GM12878 (cell line): Measurements from ENCODE around the gene GFRA4. TPM values are rescaled to one million over a fixed set of nuclear protein-coding genes. Genes with fewer than 3 reads are reported as not detected.

Experiments used
- ATAC-seq: fragments of 200-7000 bp; cut with Tn5 transposase; 3 replicates; pipeline ENCODE4 v1.9.1; 2020; ENCODE audit warnings: mild to moderate bottlenecking, moderate library complexity
- BruUV-seq: library from RNA; stranded (reverse); fragments of 400-500 nt; replicated peaks from 2 replicates; lab custom pipeline; 2021; lab: Mats Ljungman, UMichigan
- CTCF ChIA-PET: fragments of 300-600 bp; sonication (Branson Sonifier 250); formaldehyde crosslinking; extraction: SDS; loops from one replicate; lab custom pipeline; 2021; ENCODE audit warnings: inconsistent platforms; lab: Yijun Ruan, JAX
- POLR2A ChIA-PET: fragments of 350-600 bp; formaldehyde crosslinking; extraction: SDS; loops from one replicate; lab custom pipeline; 2021; ENCODE audit warnings: inconsistent platforms; lab: Charles Lee
- RAD21 ChIA-PET: fragments of 300-600 bp; sonication (Branson Sonifier 250); formaldehyde crosslinking; loops from one replicate; lab custom pipeline; 2023; ENCODE audit warnings: antibody characterized with exemption; ENCODE audit not compliant: unreplicated experiment; lab: Charles Lee
- SMC1A ChIA-PET: fragments of 300-600 bp; sonication (Branson Sonifier 250); formaldehyde crosslinking; loops from one replicate; lab custom pipeline; 2023; ENCODE audit not compliant: unreplicated experiment, uncharacterized antibody; lab: Charles Lee
- DNase-seq: peaks from one replicate; pipeline ENCODE4 v3.0.0-alpha.2; 2011; ENCODE audit warnings: low read depth, low spot score
- FAIRE-seq: peaks from 3 replicates; lab custom pipeline; 2011; peaks lifted over from hg19 to GRCh38; lab: Jason Lieb, UNC
- H2AFZ ChIP-seq: 2 replicates; pipeline ENCODE4 v1.6.0; 2011; ENCODE audit warnings: low read depth, low read length, control low read depth; ENCODE audit not compliant: control insufficient read depth
- H3K27ac ChIP-seq: 2 replicates; pipeline ENCODE4 v1.5.1; 2011; ENCODE audit warnings: control low read depth; ENCODE audit not compliant: control insufficient read depth, insufficient read depth
- H3K27me3 ChIP-seq, 2 experiments: replicated peaks in 1 of 2; 2 replicates each; pipeline versions ENCODE4 v1.6.0 to v1.6.1; 2011; ENCODE audit warnings: low read length in 1 of 2; ENCODE audit not compliant: control insufficient read depth in 2 of 2, insufficient read depth in 2 of 2
- H3K36me3 ChIP-seq, 2 experiments: 2 replicates each; pipeline ENCODE4 v1.5.1; 2011; ENCODE audit warnings: low read length in 1 of 2; ENCODE audit not compliant: control insufficient read depth in 2 of 2, insufficient read depth in 2 of 2
- H3K4me1 ChIP-seq: 2 replicates; pipeline ENCODE4 v1.6.1; 2011; ENCODE audit warnings: mild to moderate bottlenecking, low read length, moderate library complexity, mixed read lengths; ENCODE audit not compliant: control insufficient read depth, insufficient read depth
- H3K4me2 ChIP-seq: 2 replicates; pipeline ENCODE4 v1.6.0; 2011; ENCODE audit warnings: control low read depth; ENCODE audit not compliant: control insufficient read depth, insufficient read depth
- H3K4me3 ChIP-seq: fragments of 200-600 bp; sonication (generic); 2 replicates; pipeline ENCODE4 v1.5.1; 2016
- H3K79me2 ChIP-seq: 2 replicates; pipeline ENCODE4 v1.6.0; 2011; ENCODE audit warnings: low read length; ENCODE audit not compliant: control insufficient read depth, insufficient read depth
- H3K9ac ChIP-seq: 2 replicates; pipeline ENCODE4 v1.8.0; 2011; ENCODE audit warnings: low read length, control low read depth, mixed read lengths; ENCODE audit not compliant: control insufficient read depth, insufficient read depth
- H3K9me3 ChIP-seq: replicated peaks from 3 replicates; pipeline ENCODE4 v1.5.1; 2011; ENCODE audit warnings: mild to moderate bottlenecking, low read length; ENCODE audit not compliant: control insufficient read depth, insufficient read depth
- H4K20me1 ChIP-seq: 2 replicates; pipeline ENCODE4 v1.6.0; 2011; ENCODE audit not compliant: control insufficient read depth, insufficient read depth
- RB1 ChIP-seq: fragments of 450-650 bp; formaldehyde crosslinking; IDR thresholded peaks from 2 replicates; pipeline ENCODE4 v1.6.1; 2017; ENCODE audit warnings: mild to moderate bottlenecking, borderline replicate concordance
- TARDBP ChIP-seq: IDR thresholded peaks from 2 replicates; pipeline ENCODE4 v1.6.1; 2016; ENCODE audit warnings: borderline replicate concordance
- ZNF217 ChIP-seq: fragments of 450-650 bp; IDR thresholded peaks from 2 replicates; pipeline ENCODE4 v1.6.1; 2017; ENCODE audit warnings: antibody characterized with exemption, mild to moderate bottlenecking
- ZNF274 ChIP-seq: IDR thresholded peaks from one replicate; pipeline ENCODE4 v1.8.0; 2011; ENCODE audit not compliant: insufficient read length, insufficient read depth
- ZNF384 ChIP-seq: IDR thresholded peaks from 2 replicates; pipeline ENCODE4 v1.6.1; 2012; ENCODE audit warnings: low read depth, mild to moderate bottlenecking, low read length, improper control_type of control experiment, borderline replicate concordance
- WGBS: methylation state at CpG from one replicate; pipeline ENCODE4 v1.1.6; 2016; ENCODE audit warnings: low lambda C conversion rate; ENCODE audit not compliant: insufficient replicate concordance, insufficient coverage; ENCODE audit errors: missing lambda C conversion rate; 5-methylcytosine and 5-hydroxymethylcytosine counted together
- in situ Hi-C: fragments of 300-500 bp; cut with MboI; formaldehyde crosslinking; loops from 9 replicates; pipeline ENCODE4 v1.14.3; 2018; ENCODE audit warnings: mixed read lengths
- intact Hi-C: fragments of 100-400 bp; cut with micrococcal nuclease; formaldehyde crosslinking; loops from one replicate; pipeline ENCODE4 v1.14.2; 2022; ENCODE audit not compliant: unreplicated experiment
- polyA plus RNA-seq, 11 experiments: library from polyadenylated mRNA; depleted of rRNA in 4 of 11; unstranded in 6 of 11; stranded (reverse) in 5 of 11; fragments of >200 nt; fragmentation: Nextera tagmentation in 4 of 11; fragmentation: Illumina TruSeq in 1 of 11; extraction: Ambion mirVana in 4 of 11; extraction: Trizol in 1 of 11; gene quantifications; 1 replicate in 1 of 11; 2 replicates in 10 of 11; pipeline versions ENCODE4 v1.2.1 to v1.2.3, GENCODE V29; 2011 to 2016; ENCODE audit warnings: inconsistent platforms in 2 of 11, missing spikeins in 2 of 11, low read depth in 1 of 11
- total RNA-seq, 4 experiments: library from RNA; depleted of rRNA in 3 of 4; stranded (reverse); fragments of >200 nt in 3 of 4; fragmentation: Illumina TruSeq in 1 of 4; extraction: Trizol in 1 of 4; gene quantifications; 2 replicates each; pipeline versions ENCODE4 v1.2.1 to v1.2.3, GENCODE V29; 2013 to 2021
- TF ChIP-seq, protein P1 (sequence below): fragments of 450-650 bp; formaldehyde crosslinking; IDR thresholded peaks from 2 replicates; pipeline ENCODE4 v1.4.0; 2020; ENCODE audit warnings: mild to moderate bottlenecking, moderate library complexity
- TF ChIP-seq, protein P2 (sequence below): IDR thresholded peaks from 2 replicates; pipeline ENCODE4 v1.6.1; 2011; ENCODE audit warnings: low read depth, mild to moderate bottlenecking, low read length, moderate library complexity, borderline replicate concordance; ENCODE audit errors: extremely low read depth
- TF ChIP-seq, protein P3 (sequence below): fragments of 450-650 bp; conservative IDR thresholded peaks from 2 replicates; pipeline ENCODE4 v1.6.1; 2017; ENCODE audit warnings: mild to moderate bottlenecking, moderate library complexity
- TF ChIP-seq, protein P4 (sequence below): fragments of 450-650 bp; IDR thresholded peaks from 2 replicates; pipeline ENCODE4 v1.6.1; 2017; ENCODE audit warnings: mild to moderate bottlenecking, moderate library complexity
- TF ChIP-seq, protein P5 (sequence below): fragments of 150-350 bp; IDR thresholded peaks from 2 replicates; pipeline ENCODE4 v1.6.1; 2016; ENCODE audit warnings: low read depth, low read length

The GFRA4 gene
- total and polyA plus RNA-seq, 10 of the 15 experiments (the other 5 are each of a cell fraction or from before 2014, with no cell fraction given) = 0.04 TPM; not detected in 9

DNA sequence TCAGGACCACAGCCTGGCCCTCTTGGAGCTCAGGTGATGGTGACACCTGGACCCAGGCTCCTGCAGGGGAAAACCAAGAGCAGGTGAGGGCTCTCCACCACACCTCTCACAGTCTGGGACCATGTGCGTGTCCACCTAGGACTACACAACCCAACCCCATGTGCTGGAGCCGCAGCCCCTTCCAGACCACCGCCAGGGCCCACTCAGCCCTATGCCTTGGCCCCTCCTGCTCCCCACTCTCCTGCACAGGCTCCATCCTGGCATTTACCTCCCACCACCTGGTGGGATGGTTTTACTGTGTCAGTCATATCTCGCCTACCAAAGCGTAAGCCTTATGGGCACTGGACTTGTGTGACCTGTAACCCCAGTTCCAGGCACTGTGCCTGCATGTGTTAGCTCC lies 31.7 kb upstream of the GFRA4 start:
- no peaks in the 10 kb centered on the region for H3K4me1 ChIP-seq
- H3K79me2 ChIP-seq = no peaks in the 10 kb centered on the region
- FAIRE-seq = no peak
- in situ Hi-C loops (no loop called here), intact Hi-C loops (no loop called here)
- ChIA-PET SMC1A (no interaction called here), RAD21 (no interaction called here), POLR2A (no interaction called here), CTCF (interaction anchor here (1.5 to 2.3 kb wide), 2 partner anchors 16 to 18 kb away, joined by 6 to 8 read pairs; no protein-coding TSS in a partner anchor)
- no peaks in the 10 kb centered on the region; a peak in 2 of 4 replicates for H3K27me3 ChIP-seq
- H3K4me3 ChIP-seq = no peak overlapping the region
- no peak for ATAC-seq
- no peak for DNase-seq
- no TSS peak for BruUV-seq
- no peak overlapping the region for H3K27ac ChIP-seq
- H3K36me3 ChIP-seq = no peaks in the 10 kb centered on the region
- 44% methylated on average over 5 of the region's 5 CpGs for WGBS
- H3K9me3 ChIP-seq = peaks cover 1% of the 10 kb centered on the region; the same call in 1 of the 3 replicates
- H4K20me1 ChIP-seq = no peaks in the 10 kb centered on the region
- H3K9ac ChIP-seq = no peak overlapping the region
- no peak overlapping the region for H3K4me2 ChIP-seq
- H2AFZ ChIP-seq = no peak overlapping the region
- TF ChIP-seq ZNF384 = no peak
- TF ChIP-seq, protein P1, sequence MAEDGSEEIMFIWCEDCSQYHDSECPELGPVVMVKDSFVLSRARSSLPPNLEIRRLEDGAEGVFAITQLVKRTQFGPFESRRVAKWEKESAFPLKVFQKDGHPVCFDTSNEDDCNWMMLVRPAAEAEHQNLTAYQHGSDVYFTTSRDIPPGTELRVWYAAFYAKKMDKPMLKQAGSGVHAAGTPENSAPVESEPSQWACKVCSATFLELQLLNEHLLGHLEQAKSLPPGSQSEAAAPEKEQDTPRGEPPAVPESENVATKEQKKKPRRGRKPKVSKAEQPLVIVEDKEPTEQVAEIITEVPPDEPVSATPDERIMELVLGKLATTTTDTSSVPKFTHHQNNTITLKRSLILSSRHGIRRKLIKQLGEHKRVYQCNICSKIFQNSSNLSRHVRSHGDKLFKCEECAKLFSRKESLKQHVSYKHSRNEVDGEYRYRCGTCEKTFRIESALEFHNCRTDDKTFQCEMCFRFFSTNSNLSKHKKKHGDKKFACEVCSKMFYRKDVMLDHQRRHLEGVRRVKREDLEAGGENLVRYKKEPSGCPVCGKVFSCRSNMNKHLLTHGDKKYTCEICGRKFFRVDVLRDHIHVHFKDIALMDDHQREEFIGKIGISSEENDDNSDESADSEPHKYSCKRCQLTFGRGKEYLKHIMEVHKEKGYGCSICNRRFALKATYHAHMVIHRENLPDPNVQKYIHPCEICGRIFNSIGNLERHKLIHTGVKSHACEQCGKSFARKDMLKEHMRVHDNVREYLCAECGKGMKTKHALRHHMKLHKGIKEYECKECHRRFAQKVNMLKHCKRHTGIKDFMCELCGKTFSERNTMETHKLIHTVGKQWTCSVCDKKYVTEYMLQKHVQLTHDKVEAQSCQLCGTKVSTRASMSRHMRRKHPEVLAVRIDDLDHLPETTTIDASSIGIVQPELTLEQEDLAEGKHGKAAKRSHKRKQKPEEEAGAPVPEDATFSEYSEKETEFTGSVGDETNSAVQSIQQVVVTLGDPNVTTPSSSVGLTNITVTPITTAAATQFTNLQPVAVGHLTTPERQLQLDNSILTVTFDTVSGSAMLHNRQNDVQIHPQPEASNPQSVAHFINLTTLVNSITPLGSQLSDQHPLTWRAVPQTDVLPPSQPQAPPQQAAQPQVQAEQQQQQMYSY (CRISPR knock-in tag) = no peak
- TF ChIP-seq TARDBP = no peak
- TF ChIP-seq, protein P2, sequence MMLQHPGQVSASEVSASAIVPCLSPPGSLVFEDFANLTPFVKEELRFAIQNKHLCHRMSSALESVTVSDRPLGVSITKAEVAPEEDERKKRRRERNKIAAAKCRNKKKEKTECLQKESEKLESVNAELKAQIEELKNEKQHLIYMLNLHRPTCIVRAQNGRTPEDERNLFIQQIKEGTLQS = no peak
- TF ChIP-seq, protein P3, sequence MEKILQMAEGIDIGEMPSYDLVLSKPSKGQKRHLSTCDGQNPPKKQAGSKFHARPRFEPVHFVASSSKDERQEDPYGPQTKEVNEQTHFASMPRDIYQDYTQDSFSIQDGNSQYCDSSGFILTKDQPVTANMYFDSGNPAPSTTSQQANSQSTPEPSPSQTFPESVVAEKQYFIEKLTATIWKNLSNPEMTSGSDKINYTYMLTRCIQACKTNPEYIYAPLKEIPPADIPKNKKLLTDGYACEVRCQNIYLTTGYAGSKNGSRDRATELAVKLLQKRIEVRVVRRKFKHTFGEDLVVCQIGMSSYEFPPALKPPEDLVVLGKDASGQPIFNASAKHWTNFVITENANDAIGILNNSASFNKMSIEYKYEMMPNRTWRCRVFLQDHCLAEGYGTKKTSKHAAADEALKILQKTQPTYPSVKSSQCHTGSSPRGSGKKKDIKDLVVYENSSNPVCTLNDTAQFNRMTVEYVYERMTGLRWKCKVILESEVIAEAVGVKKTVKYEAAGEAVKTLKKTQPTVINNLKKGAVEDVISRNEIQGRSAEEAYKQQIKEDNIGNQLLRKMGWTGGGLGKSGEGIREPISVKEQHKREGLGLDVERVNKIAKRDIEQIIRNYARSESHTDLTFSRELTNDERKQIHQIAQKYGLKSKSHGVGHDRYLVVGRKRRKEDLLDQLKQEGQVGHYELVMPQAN = no peak
- TF ChIP-seq, protein P4, sequence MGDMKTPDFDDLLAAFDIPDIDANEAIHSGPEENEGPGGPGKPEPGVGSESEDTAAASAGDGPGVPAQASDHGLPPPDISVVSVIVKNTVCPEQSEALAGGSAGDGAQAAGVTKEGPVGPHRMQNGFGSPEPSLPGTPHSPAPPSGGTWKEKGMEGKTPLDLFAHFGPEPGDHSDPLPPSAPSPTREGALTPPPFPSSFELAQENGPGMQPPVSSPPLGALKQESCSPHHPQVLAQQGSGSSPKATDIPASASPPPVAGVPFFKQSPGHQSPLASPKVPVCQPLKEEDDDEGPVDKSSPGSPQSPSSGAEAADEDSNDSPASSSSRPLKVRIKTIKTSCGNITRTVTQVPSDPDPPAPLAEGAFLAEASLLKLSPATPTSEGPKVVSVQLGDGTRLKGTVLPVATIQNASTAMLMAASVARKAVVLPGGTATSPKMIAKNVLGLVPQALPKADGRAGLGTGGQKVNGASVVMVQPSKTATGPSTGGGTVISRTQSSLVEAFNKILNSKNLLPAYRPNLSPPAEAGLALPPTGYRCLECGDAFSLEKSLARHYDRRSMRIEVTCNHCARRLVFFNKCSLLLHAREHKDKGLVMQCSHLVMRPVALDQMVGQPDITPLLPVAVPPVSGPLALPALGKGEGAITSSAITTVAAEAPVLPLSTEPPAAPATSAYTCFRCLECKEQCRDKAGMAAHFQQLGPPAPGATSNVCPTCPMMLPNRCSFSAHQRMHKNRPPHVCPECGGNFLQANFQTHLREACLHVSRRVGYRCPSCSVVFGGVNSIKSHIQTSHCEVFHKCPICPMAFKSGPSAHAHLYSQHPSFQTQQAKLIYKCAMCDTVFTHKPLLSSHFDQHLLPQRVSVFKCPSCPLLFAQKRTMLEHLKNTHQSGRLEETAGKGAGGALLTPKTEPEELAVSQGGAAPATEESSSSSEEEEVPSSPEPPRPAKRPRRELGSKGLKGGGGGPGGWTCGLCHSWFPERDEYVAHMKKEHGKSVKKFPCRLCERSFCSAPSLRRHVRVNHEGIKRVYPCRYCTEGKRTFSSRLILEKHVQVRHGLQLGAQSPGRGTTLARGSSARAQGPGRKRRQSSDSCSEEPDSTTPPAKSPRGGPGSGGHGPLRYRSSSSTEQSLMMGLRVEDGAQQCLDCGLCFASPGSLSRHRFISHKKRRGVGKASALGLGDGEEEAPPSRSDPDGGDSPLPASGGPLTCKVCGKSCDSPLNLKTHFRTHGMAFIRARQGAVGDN = no peak
- no peak for TF ChIP-seq ZNF217
- TF ChIP-seq RB1 = no peak
- no peak for TF ChIP-seq ZNF274
- TF ChIP-seq, protein P5, sequence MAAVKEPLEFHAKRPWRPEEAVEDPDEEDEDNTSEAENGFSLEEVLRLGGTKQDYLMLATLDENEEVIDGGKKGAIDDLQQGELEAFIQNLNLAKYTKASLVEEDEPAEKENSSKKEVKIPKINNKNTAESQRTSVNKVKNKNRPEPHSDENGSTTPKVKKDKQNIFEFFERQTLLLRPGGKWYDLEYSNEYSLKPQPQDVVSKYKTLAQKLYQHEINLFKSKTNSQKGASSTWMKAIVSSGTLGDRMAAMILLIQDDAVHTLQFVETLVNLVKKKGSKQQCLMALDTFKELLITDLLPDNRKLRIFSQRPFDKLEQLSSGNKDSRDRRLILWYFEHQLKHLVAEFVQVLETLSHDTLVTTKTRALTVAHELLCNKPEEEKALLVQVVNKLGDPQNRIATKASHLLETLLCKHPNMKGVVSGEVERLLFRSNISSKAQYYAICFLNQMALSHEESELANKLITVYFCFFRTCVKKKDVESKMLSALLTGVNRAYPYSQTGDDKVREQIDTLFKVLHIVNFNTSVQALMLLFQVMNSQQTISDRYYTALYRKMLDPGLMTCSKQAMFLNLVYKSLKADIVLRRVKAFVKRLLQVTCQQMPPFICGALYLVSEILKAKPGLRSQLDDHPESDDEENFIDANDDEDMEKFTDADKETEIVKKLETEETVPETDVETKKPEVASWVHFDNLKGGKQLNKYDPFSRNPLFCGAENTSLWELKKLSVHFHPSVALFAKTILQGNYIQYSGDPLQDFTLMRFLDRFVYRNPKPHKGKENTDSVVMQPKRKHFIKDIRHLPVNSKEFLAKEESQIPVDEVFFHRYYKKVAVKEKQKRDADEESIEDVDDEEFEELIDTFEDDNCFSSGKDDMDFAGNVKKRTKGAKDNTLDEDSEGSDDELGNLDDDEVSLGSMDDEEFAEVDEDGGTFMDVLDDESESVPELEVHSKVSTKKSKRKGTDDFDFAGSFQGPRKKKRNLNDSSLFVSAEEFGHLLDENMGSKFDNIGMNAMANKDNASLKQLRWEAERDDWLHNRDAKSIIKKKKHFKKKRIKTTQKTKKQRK = no peak
